ENCODE measurements around the gene CBX7. TPM values are rescaled to one million over a fixed set of nuclear protein-coding genes. Genes with fewer than 3 reads are reported as not detected.

Gene CBX7
- polyA plus RNA-seq, 3 donors, result 19.5 to 57.2 (median 29.9) TPM

GRCh38 chr22:39106326-39106725 lies 46.2 kb downstream of the CBX7 start:
- H3K27ac ChIP-seq (ENCODE audit: low read depth, low read length), result no peak overlapping the region
- 70 to 87% (median 86%) methylated on average over 2 of the region's 2 CpGs for WGBS, 3 donors

DNA sequence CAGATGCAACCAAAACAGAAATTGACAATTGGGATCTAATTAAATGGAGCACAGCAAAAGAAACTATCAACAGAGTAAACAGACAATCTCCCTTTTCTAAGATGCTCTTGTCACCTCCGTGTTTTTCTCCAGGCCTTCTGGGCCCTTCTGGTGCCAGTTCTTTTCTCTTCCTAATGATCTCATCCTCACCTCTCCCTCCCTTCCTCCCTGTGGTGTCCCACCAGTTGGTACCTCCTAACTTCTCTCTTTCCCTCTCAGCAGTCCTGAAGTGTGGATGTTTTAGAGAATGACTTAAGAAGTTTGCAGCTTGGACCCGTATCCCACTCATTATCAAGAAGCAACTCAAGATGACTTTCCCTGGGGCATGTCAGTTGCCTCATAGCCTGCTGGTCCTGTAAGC lies 49.0 kb downstream of the CBX7 start:
- WGBS, 3 donors, result 74 to 78% (median 75%) methylated on average over 2 of the region's 2 CpGs
- no peak overlapping the region for H3K27ac ChIP-seq (ENCODE audit: low read depth, low read length)

- 65 to 81% (median 79%) methylated on average over 10 to 13 of the region's 13 CpGs for WGBS, 3 donors
- no peak overlapping the region for H3K27ac ChIP-seq (ENCODE audit: low read depth, low read length)
These were observed 51.3 kb downstream of the CBX7 start for GRCh38 chr22:39101226-39101625.

GRCh38 chr22:39098576-39098975 lies 53.9 kb downstream of the CBX7 start:
- 83 to 94% (median 89%) methylated on average over 8 of the region's 8 CpGs for WGBS, 3 donors
- H3K27ac ChIP-seq (ENCODE audit: low read depth, low read length), result no peak overlapping the region

GRCh38 chr22:39098026-39098425 lies 54.5 kb downstream of the CBX7 start:
- 70 to 80% (median 77%) methylated on average over 6 of the region's 6 CpGs for WGBS, 3 donors
- H3K27ac ChIP-seq (ENCODE audit: low read depth, low read length), result no peak overlapping the region

GRCh38 chr22:39097098-39098020 lies 55.1 kb downstream of the CBX7 start, which contains the start of gene APOBEC3H:
APOBEC3H (plus strand) TSS chr22:39097244; CDS start chr22:39100279, 3,035 bp downstream.
- H3K27ac ChIP-seq (ENCODE audit: low read depth, low read length), result no peak within 1 kb of the TSS
- 62 to 73% (median 72%) methylated on average over 9 of the region's 9 CpGs for WGBS, 3 donors

DNA sequence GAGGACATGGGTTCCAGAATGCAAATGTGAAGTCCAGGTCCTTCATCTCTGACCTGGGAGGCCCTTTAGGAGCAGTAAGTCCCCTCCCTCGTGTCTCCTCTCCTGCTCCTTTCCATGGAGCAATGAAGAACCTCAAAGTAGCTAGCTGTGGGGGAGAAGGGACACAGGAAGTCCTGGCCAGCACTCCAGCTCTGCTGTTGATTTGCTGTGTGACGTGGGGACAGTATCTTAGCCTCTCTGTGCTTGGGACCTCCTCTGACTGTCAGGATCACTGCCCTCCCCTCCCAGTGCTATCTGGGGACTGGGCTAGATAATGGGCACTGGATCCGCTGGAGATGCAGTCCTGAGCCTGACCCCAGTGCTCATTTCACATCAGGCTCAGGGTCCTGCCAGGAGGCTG lies 56.5 kb downstream of the CBX7 start:
- WGBS, 3 donors, result 84 to 92% (median 89%) methylated on average over 3 of the region's 3 CpGs

GRCh38 chr22:39094717-39095389 lies 57.6 kb downstream of the CBX7 start:
- no peak overlapping the region for H3K27ac ChIP-seq (ENCODE audit: low read depth, low read length)
- WGBS, 3 donors, result 68 to 85% (median 77%) methylated on average over 14 of the region's 14 CpGs

More for the DNA sequence above, 56.5 kb downstream of the CBX7 start:
- no peak overlapping the region for H3K27ac ChIP-seq (ENCODE audit: low read depth, low read length)

DNA sequence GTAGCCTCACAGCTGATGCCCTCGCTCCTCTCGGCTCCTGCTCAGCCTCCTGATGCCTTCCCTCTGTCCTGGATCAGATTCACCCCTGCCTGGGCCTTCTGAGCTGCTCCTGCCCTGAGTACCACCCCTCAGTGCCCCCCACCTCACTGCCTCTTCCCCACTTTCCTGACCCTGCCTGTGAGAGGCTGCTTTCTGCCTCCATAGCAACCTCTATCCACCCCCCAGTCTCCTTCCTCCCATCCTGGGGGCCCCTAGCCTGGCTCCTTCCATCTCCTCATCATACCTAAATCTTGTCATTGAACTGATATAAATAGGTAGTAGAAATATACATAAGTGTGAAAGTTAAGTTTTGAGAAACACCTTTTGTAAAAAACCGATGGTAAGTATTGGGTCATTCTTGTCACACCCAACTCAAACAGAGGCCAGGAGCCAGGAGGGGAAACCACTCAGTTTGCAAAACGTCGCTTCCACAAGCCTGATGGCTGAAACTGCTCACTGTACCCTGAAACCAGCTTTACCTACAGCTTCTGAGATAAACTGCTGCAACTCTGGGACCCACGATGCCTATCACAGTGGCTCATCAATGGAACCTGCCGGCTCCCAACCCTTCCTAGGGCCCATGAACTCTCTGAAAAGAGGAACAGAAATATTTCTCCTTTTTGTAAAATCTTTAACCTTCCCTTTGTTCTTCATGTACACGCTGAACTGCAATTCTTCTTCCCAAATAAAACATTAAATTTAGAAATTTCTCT lies 60.2 kb downstream of the CBX7 start:
- H3K27ac ChIP-seq (ENCODE audit: low read depth, low read length), result no peak overlapping the region
- 57 to 68% (median 61%) methylated on average over 8 of the region's 8 CpGs for WGBS, 3 donors

- 77 to 87% (median 82%) methylated on average over 23 of the region's 23 CpGs for WGBS, 3 donors
- no peak overlapping the region for H3K27ac ChIP-seq (ENCODE audit: low read depth, low read length)
These were observed 61.1 kb downstream of the CBX7 start for GRCh38 chr22:39091126-39092081.

DNA sequence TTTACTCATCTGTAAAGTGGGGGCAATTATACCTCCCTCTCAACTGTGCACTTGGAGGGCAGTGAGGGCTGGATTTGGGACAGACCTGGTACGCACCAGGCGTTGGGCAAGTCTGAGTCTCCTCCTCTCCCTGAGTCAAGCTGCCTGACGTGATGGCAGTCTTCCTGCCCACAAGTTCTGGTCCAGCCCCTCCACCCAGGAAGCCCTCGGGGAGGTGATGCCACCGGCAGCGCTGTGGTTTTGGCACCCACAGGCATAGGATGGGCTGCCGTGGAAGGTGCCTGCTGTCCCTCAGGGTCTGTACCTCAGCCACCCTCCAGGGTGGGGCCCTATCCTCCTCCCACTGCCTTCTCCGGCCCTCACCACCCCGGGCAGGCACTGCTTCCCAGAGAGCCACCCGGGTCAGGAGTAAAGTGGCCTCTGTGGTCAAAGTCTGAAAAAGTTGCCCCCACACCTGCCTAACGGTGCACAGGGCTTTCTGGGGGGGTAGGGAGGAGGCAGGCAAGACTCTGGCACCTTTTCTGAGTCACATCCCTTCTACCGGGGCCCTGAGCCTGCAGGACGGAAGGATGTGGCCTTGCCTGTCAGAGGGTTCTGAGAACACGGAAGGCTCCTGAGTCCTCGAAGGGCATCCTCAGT lies 61.9 kb downstream of the CBX7 start:
- H3K27ac ChIP-seq (ENCODE audit: low read depth, low read length), result no peak overlapping the region
- WGBS, 3 donors, result 59 to 71% (median 59%) methylated on average over 15 of the region's 15 CpGs

- no peak overlapping the region for H3K27ac ChIP-seq (ENCODE audit: low read depth, low read length)
- 47 to 72% (median 63%) methylated on average over 6 of the region's 6 CpGs for WGBS, 3 donors
These were observed 62.6 kb downstream of the CBX7 start for GRCh38 chr22:39089928-39090327.

DNA sequence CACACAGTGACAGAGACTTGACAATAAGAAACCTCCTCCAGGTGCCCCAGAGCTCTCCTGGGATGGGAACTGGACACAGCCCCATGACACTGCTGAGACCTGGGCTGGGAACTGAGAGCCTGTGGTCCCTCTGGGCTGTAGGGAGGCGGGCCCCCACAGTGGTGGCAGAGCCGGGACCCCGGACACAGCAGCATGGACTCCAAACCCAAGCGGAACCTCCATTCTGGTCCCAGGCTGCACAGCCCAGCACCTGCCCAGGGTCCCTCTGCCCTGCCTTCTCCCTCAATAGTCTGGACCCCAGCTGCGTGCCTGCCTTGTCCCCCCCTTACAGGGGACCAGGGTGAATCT lies 63.8 kb downstream of the CBX7 start:
- WGBS, 3 donors, result 81 to 92% (median 81%) methylated on average over 5 of the region's 5 CpGs
- no peak overlapping the region for H3K27ac ChIP-seq (ENCODE audit: low read depth, low read length)

DNA sequence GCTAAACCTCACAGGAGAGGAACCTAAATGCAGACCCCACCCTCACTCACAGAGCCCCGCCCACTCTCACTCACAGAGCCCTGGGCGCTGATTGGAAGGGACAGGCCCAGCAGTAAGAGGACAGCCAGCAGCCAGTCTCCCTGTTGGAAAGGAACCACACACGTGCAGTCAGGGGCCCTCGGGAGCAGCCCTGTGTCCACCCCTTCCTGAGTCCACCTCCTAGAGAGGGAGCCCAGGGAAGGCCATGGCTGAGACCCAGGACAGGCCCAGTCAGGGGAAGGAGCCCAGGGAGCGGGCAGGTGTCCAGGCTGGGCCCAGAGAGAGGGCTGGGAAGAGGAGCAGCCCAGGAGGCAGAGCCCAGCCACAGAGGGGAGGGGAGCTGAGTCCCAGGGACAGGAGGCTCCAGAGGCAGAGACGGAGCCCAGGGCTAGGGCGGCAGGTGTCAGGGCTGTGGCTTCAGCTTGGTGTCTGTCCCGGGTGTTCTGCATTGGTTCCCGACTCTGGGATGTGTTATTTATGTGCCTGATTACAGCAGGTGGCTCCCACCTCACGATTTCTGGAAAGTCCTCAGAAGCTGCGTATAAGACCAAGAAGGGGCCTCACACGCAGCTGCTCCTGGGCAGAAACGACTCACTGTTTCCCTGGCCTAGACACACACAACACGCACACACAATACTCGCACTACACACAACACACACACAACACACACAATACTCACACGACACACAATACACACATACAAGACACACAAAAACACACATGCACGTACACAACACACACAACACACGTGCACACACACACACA lies 64.4 kb downstream of the CBX7 start:
- WGBS, 3 donors, result 58 to 63% (median 59%) methylated on average over 18 of the region's 18 CpGs
- H3K27ac ChIP-seq (ENCODE audit: low read depth, low read length), result no peak overlapping the region

GRCh38 chr22:39087098-39087497 lies 65.4 kb downstream of the CBX7 start:
- WGBS, 3 donors, result 85 to 90% (median 86%) methylated on average over 6 of the region's 6 CpGs
- no peak overlapping the region for H3K27ac ChIP-seq (ENCODE audit: low read depth, low read length)

GRCh38 chr22:39084666-39085065 lies 67.8 kb downstream of the CBX7 start:
- 83 to 93% (median 91%) methylated on average over 8 of the region's 8 CpGs for WGBS, 3 donors
- no peak overlapping the region for H3K27ac ChIP-seq (ENCODE audit: low read depth, low read length)
